HepG2 (cell line): Measurements from ENCODE around the gene TSC22D4. TPM values are rescaled to one million over a fixed set of nuclear protein-coding genes. Genes with fewer than 3 reads are reported as not detected.
A peak's percentile ranks its signal among the peaks of the same experiment; 100 is the strongest.

ENCODE experiments used
- BCL6 ChIP-seq: IDR thresholded peaks from 2 replicates; pipeline ENCODE4 v1.6.1; 2016; ENCODE audit warnings: missing genetic modification reagents, missing compliant biosample characterization
- CEBPG ChIP-seq: IDR thresholded peaks from 2 replicates; pipeline ENCODE4 v1.6.1; 2016
- ERF ChIP-seq: IDR thresholded peaks from 2 replicates; pipeline ENCODE4 v1.6.1; 2018; ENCODE audit warnings: missing biosample characterization, missing genetic modification reagents
- FOXM1 ChIP-seq: sonication (generic); formaldehyde crosslinking; IDR thresholded peaks from 2 replicates; pipeline ENCODE4 v1.5.0; 2020; ENCODE audit warnings: missing genetic modification reagents
- KDM3A ChIP-seq: IDR thresholded peaks from 2 replicates; pipeline ENCODE4 v1.6.1; 2018; ENCODE audit warnings: low read depth, missing compliant biosample characterization
- KLF15 ChIP-seq: sonication (generic); formaldehyde crosslinking; IDR thresholded peaks from 2 replicates; pipeline ENCODE4 v1.8.1; 2023; ENCODE audit warnings: borderline replicate concordance, mild to moderate bottlenecking, inconsistent platforms, missing genetic modification reagents, mixed read lengths
- MAFF ChIP-seq: IDR thresholded peaks from 2 replicates; pipeline ENCODE4 v1.6.1; 2011; ENCODE audit warnings: low read depth, low read length, improper control_type of control experiment
- MXD4 ChIP-seq: IDR thresholded peaks from 2 replicates; pipeline ENCODE4 v1.6.1; 2016; ENCODE audit warnings: mild to moderate bottlenecking, missing biosample characterization, missing genetic modification reagents
- SPEN ChIP-seq: sonication (generic); formaldehyde crosslinking; IDR thresholded peaks from 2 replicates; pipeline ENCODE4 v1.5.1; 2020; ENCODE audit warnings: low read depth, mild to moderate bottlenecking, missing genetic modification reagents
- STAT5B ChIP-seq: sonication (generic); formaldehyde crosslinking; IDR thresholded peaks from 2 replicates; pipeline ENCODE4 v1.4.0; 2020; ENCODE audit warnings: missing genetic modification reagents
- TOE1 ChIP-seq: sonication (generic); formaldehyde crosslinking; IDR thresholded peaks from 2 replicates; pipeline ENCODE4 v1.4.0; 2020; ENCODE audit warnings: mild to moderate bottlenecking, missing genetic modification reagents
- ZNF230 ChIP-seq: sonication (generic); formaldehyde crosslinking; IDR thresholded peaks from 2 replicates; pipeline ENCODE4 v1.4.0; 2020; ENCODE audit warnings: mild to moderate bottlenecking, missing genetic modification reagents
- ZNF296 ChIP-seq: sonication (generic); formaldehyde crosslinking; conservative IDR thresholded peaks from 2 replicates; pipeline ENCODE4 v1.5.0; 2020; ENCODE audit warnings: mild to moderate bottlenecking, missing genetic modification reagents
- ZNF343 ChIP-seq: sonication (generic); formaldehyde crosslinking; IDR thresholded peaks from 2 replicates; pipeline ENCODE4 v1.4.0; 2020; ENCODE audit warnings: mild to moderate bottlenecking, missing genetic modification reagents
- ZNF350 ChIP-seq: sonication (generic); formaldehyde crosslinking; IDR thresholded peaks from 2 replicates; pipeline ENCODE4 v1.4.0; 2020; ENCODE audit warnings: mild to moderate bottlenecking, low read depth, missing genetic modification reagents, borderline replicate concordance
- ZNF496 ChIP-seq: sonication (generic); formaldehyde crosslinking; IDR thresholded peaks from 2 replicates; pipeline ENCODE4 v1.8.1; 2023; ENCODE audit warnings: mild to moderate bottlenecking, moderate library complexity, missing genetic modification reagents; ENCODE audit not compliant: insufficient replicate concordance
- polyA plus RNA-seq, 8 experiments: library from polyadenylated mRNA; depleted of rRNA in 3 of 8; stranded (reverse) in 7 of 8; unstranded in 1 of 8; fragments of >200 nt; fragmentation: Illumina TruSeq in 4 of 8; extraction: Trizol in 4 of 8; gene quantifications; 2 replicates each; pipeline versions ENCODE4 v1.2.1 to v1.2.3, GENCODE V29; 2011 to 2016; ENCODE audit warnings: low read depth in 4 of 8, missing spikeins in 1 of 8, mixed read lengths in 1 of 8; ENCODE audit not compliant: insufficient read depth in 1 of 8
- total RNA-seq, 5 experiments: library from RNA; depleted of rRNA; stranded (reverse); fragments of >200 nt; fragmentation: Illumina TruSeq; extraction: Trizol; gene quantifications; 2 replicates each; pipeline ENCODE4 v1.2.3, GENCODE V29; 2016; ENCODE audit warnings: low read depth in 1 of 5
- TF ChIP-seq, protein P1 (sequence below): sonication (generic); formaldehyde crosslinking; IDR thresholded peaks from 2 replicates; pipeline ENCODE4 v1.4.0; 2020; ENCODE audit warnings: missing genetic modification reagents, borderline replicate concordance
- TF ChIP-seq, protein P2 (sequence below): IDR thresholded peaks from 2 replicates; pipeline ENCODE4 v1.6.1; 2016; ENCODE audit warnings: missing genetic modification reagents, missing compliant biosample characterization
- TF ChIP-seq, protein P3 (sequence below): IDR thresholded peaks from 2 replicates; pipeline ENCODE4 v1.6.1; 2016; ENCODE audit warnings: mild to moderate bottlenecking, missing biosample characterization, missing genetic modification reagents
- TF ChIP-seq, protein P4 (sequence below): sonication (generic); formaldehyde crosslinking; IDR thresholded peaks from 2 replicates; pipeline ENCODE4 v1.4.0; 2020; ENCODE audit warnings: missing genetic modification reagents

Gene TSC22D4
- total and polyA plus RNA-seq, 2 of the 13 experiments (the other 11 are each of a cell fraction or from before 2014, with no cell fraction given) = 7.7 to 8.7 TPM

DNA sequence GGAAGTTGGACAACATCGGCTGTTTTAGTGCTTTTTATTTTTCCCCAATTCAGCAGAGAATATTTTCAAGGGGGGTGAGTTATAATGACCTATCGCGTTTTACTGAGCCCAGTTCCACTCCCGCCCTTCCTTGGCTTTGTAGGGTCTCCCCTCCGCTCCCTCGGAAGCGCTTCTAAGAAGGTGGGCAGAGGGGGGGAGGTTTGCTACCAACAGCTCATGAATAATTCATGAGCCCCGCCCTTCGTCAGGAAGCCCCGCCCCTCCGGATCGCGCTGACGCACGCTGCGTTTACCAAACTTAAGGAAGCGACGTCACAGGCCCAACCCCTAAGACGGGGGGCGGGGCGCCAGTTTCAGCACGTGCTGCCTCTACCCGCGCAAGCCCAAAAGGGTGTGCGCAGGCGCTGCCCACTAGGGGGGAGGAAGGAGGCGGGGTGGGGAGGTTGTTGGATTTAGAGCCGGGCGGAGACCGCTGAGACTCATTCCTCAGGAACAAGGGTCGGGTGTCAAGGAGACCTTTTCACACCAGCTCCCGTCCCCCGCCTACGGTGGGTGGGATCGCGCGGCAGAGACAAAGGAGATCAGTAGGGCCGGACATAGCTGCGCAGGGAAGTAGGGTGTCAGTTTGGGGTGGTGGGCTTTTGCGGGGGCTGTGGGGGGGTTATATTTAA is 49.9 kb downstream of the TSC22D4 start (continued):
- TF ChIP-seq MXD4 (peak; percentile 15; the same call in 1 of the 2 replicates), STAT5B (CRISPR knock-in tag) (no peak), KDM3A (CRISPR knock-in tag) (no peak), ZNF350 (CRISPR knock-in tag) (no peak; the same call in 1 of the 2 replicates), TOE1 (CRISPR knock-in tag) (no peak), BCL6 (no peak), MAFF (peak; percentile 18; the same call in 1 of the 2 replicates), ZNF230 (0 out of 2 replicates have a peak, but pooled peaks have one; percentile 26), ZNF496 (CRISPR knock-in tag) (no peak), ERF (CRISPR knock-in tag) (no peak), FOXM1 (CRISPR knock-in tag) (no peak), KLF15 (CRISPR knock-in tag) (no peak), ZNF343 (CRISPR knock-in tag) (no peak), ZNF296 (CRISPR knock-in tag) (no peak), CEBPG (CRISPR knock-in tag) (peak; percentile 22; the same call in 1 of the 2 replicates), SPEN (CRISPR knock-in tag) (no peak; the same call in none of the 2 replicates)
- TF ChIP-seq, protein P1, sequence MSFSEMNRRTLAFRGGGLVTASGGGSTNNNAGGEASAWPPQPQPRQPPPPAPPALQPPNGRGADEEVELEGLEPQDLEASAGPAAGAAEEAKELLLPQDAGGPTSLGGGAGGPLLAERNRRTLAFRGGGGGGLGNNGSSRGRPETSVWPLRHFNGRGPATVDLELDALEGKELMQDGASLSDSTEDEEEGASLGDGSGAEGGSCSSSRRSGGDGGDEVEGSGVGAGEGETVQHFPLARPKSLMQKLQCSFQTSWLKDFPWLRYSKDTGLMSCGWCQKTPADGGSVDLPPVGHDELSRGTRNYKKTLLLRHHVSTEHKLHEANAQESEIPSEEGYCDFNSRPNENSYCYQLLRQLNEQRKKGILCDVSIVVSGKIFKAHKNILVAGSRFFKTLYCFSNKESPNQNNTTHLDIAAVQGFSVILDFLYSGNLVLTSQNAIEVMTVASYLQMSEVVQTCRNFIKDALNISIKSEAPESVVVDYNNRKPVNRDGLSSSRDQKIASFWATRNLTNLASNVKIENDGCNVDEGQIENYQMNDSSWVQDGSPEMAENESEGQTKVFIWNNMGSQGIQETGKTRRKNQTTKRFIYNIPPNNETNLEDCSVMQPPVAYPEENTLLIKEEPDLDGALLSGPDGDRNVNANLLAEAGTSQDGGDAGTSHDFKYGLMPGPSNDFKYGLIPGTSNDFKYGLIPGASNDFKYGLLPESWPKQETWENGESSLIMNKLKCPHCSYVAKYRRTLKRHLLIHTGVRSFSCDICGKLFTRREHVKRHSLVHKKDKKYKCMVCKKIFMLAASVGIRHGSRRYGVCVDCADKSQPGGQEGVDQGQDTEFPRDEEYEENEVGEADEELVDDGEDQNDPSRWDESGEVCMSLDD (CRISPR knock-in tag) = no peak
- TF ChIP-seq, protein P2, sequence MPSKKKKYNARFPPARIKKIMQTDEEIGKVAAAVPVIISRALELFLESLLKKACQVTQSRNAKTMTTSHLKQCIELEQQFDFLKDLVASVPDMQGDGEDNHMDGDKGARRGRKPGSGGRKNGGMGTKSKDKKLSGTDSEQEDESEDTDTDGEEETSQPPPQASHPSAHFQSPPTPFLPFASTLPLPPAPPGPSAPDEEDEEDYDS (CRISPR knock-in tag) = peak; percentile 84
- TF ChIP-seq, protein P3, sequence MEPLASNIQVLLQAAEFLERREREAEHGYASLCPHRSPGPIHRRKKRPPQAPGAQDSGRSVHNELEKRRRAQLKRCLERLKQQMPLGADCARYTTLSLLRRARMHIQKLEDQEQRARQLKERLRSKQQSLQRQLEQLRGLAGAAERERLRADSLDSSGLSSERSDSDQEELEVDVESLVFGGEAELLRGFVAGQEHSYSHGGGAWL = no peak
- TF ChIP-seq, protein P4, sequence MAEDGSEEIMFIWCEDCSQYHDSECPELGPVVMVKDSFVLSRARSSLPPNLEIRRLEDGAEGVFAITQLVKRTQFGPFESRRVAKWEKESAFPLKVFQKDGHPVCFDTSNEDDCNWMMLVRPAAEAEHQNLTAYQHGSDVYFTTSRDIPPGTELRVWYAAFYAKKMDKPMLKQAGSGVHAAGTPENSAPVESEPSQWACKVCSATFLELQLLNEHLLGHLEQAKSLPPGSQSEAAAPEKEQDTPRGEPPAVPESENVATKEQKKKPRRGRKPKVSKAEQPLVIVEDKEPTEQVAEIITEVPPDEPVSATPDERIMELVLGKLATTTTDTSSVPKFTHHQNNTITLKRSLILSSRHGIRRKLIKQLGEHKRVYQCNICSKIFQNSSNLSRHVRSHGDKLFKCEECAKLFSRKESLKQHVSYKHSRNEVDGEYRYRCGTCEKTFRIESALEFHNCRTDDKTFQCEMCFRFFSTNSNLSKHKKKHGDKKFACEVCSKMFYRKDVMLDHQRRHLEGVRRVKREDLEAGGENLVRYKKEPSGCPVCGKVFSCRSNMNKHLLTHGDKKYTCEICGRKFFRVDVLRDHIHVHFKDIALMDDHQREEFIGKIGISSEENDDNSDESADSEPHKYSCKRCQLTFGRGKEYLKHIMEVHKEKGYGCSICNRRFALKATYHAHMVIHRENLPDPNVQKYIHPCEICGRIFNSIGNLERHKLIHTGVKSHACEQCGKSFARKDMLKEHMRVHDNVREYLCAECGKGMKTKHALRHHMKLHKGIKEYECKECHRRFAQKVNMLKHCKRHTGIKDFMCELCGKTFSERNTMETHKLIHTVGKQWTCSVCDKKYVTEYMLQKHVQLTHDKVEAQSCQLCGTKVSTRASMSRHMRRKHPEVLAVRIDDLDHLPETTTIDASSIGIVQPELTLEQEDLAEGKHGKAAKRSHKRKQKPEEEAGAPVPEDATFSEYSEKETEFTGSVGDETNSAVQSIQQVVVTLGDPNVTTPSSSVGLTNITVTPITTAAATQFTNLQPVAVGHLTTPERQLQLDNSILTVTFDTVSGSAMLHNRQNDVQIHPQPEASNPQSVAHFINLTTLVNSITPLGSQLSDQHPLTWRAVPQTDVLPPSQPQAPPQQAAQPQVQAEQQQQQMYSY (CRISPR knock-in tag) = 0 out of 2 replicates have a peak, but pooled peaks have one; percentile 6
